Measurements from ENCODE around the gene EME2.

The EME2 gene

GRCh38 chr16:1821861-1822611 lies 49.4 kb downstream of the EME2 start:
- in situ Hi-C loops (cut with HindIII; ENCODE audit: low sequenced_read_pairs): no loop called here
- TF ChIP-seq CTCF (IDR thresholded peaks at IDR 0.05; ENCODE audit: low read depth, low read length): no peak
- no peak for DNase-seq (ENCODE audit: low read depth, low spot score)
- no peak overlapping the region for H3K4me3 ChIP-seq (ENCODE audit: low read depth, low read length)

GRCh38 chr16:1822801-1823200 lies 50.2 kb downstream of the EME2 start:
- no peak overlapping the region for H3K4me3 ChIP-seq (ENCODE audit: low read depth, low read length)
- no peak for DNase-seq (ENCODE audit: low read depth, low spot score)
- TF ChIP-seq CTCF (IDR thresholded peaks at IDR 0.05; ENCODE audit: low read depth, low read length): no peak
- in situ Hi-C loops (cut with HindIII; ENCODE audit: low sequenced_read_pairs): no loop called here

GRCh38 chr16:1823821-1824220 lies 51.2 kb downstream of the EME2 start:
- in situ Hi-C loops (cut with HindIII; ENCODE audit: low sequenced_read_pairs): no loop called here
- no peak overlapping the region for H3K4me3 ChIP-seq (ENCODE audit: low read depth, low read length)
- peak; percentile 33 for TF ChIP-seq CTCF (IDR thresholded peaks at IDR 0.05; ENCODE audit: low read depth, low read length)
- peak; percentile 39 for DNase-seq (ENCODE audit: low read depth, low spot score)

- in situ Hi-C loops (cut with HindIII; ENCODE audit: low sequenced_read_pairs): no loop called here
- no peak for DNase-seq (ENCODE audit: low read depth, low spot score)
- peak overlapping the region; percentile 89 for H3K4me3 ChIP-seq (ENCODE audit: low read depth, low read length)
- TF ChIP-seq CTCF (IDR thresholded peaks at IDR 0.05; ENCODE audit: low read depth, low read length): no peak
Observed at GRCh38 chr16:1825381-1825863, 52.8 kb downstream of the EME2 start.

Measured in astrocyte of the spinal cord (primary cell).